ENCODE measurements around the gene PDPK1.
"Not testable (repeated sequence)": the region's sequence is repeated elsewhere in the genome, so short reads cannot be mapped to it uniquely, and the experiment has no call there.

The PDPK1 gene

GRCh38 chr16:2595393-2596205 is 57.8 kb downstream of the PDPK1 start:
- POLR2A ChIA-PET (ENCODE audit: low non-redundant PET): no interaction called here
- H3K27ac ChIP-seq: no peak overlapping the region
- TF ChIP-seq CTCF (conservative IDR thresholded peaks at IDR 0.05; ENCODE audit: low read depth): no peak
- CTCF ChIA-PET: no interaction called here
- no peak for DNase-seq (ENCODE audit: low spot score)

GRCh38 chr16:2596747-2597559 is 59.1 kb downstream of the PDPK1 start:
- CTCF ChIA-PET: no interaction called here

GRCh38 chr16:2597560-2597902 is 59.7 kb downstream of the PDPK1 start:
- no peak for TF ChIP-seq CTCF (conservative IDR thresholded peaks at IDR 0.05; ENCODE audit: low read depth)
- no peak overlapping the region for H3K27ac ChIP-seq
- DNase-seq (ENCODE audit: low spot score): no peak
- ChIA-PET CTCF (no interaction called here), POLR2A (ENCODE audit: low non-redundant PET) (no interaction called here)

More at GRCh38 chr16:2596747-2597559, 59.1 kb downstream of the PDPK1 start:
- H3K27ac ChIP-seq: no peak overlapping the region
- TF ChIP-seq CTCF (conservative IDR thresholded peaks at IDR 0.05; ENCODE audit: low read depth): no peak
- no peak for DNase-seq (ENCODE audit: low spot score)
- POLR2A ChIA-PET (ENCODE audit: low non-redundant PET): no interaction called here

- POLR2A ChIA-PET (ENCODE audit: low non-redundant PET): interaction anchor here (0.5 kb wide), 1 partner anchor 8 kb away, joined by 3 read pairs; no protein-coding TSS in a partner anchor
- no peak for TF ChIP-seq CTCF (conservative IDR thresholded peaks at IDR 0.05; ENCODE audit: low read depth)
- no peak for DNase-seq (ENCODE audit: low spot score)
- H3K27ac ChIP-seq: peak overlapping the region; percentile 40
- CTCF ChIA-PET: no interaction called here
These were observed 60.4 kb downstream of the PDPK1 start for GRCh38 chr16:2598133-2598641.

GRCh38 chr16:2598723-2599122 is 60.9 kb downstream of the PDPK1 start:
- ChIA-PET POLR2A (ENCODE audit: low non-redundant PET) (interaction anchor here (0.5 kb wide), 1 partner anchor 8 kb away, joined by 3 read pairs; no protein-coding TSS in a partner anchor), CTCF (no interaction called here)
- no peak for TF ChIP-seq CTCF (conservative IDR thresholded peaks at IDR 0.05; ENCODE audit: low read depth)
- peak overlapping the region; percentile 40 for H3K27ac ChIP-seq
- no peak for DNase-seq (ENCODE audit: low spot score)

GRCh38 chr16:2599165-2599564 is 61.3 kb downstream of the PDPK1 start:
- POLR2A ChIA-PET (ENCODE audit: low non-redundant PET): interaction anchor here (0.6 kb wide), 1 partner anchor 77 kb away, joined by 3 read pairs; no protein-coding TSS in a partner anchor
- DNase-seq (ENCODE audit: low spot score); CTCF ChIA-PET: not testable (repeated sequence)
- H3K27ac ChIP-seq: peak overlapping the region; percentile 40

GRCh38 chr16:2599785-2600184 is 62.0 kb downstream of the PDPK1 start:
- peak overlapping the region; percentile 40 for H3K27ac ChIP-seq
- CTCF ChIA-PET; DNase-seq (ENCODE audit: low spot score): not testable (repeated sequence)
- POLR2A ChIA-PET (ENCODE audit: low non-redundant PET): interaction anchor here (0.6 kb wide), 1 partner anchor 77 kb away, joined by 3 read pairs; no protein-coding TSS in a partner anchor

GRCh38 chr16:2601301-2602025 is 63.6 kb downstream of the PDPK1 start:
- H3K27ac ChIP-seq; POLR2A ChIA-PET (ENCODE audit: low non-redundant PET); CTCF ChIA-PET; DNase-seq (ENCODE audit: low spot score): not testable (repeated sequence)

- POLR2A ChIA-PET (ENCODE audit: low non-redundant PET); H3K27ac ChIP-seq; CTCF ChIA-PET; DNase-seq (ENCODE audit: low spot score): not testable (repeated sequence)
These were observed 64.4 kb downstream of the PDPK1 start for GRCh38 chr16:2602175-2602574.
